ENCODE results near the gene TMEM156. TPM values are rescaled to one million over a fixed set of nuclear protein-coding genes. Genes with fewer than 3 reads are reported as not detected.

TMEM156 gene
- polyA plus RNA-seq, 1 donor from 2014 or later = not detected

GRCh38 chr4:39029752-39030694, 2.2 kb downstream of the TMEM156 start:
- H3K4me2 ChIP-seq (ENCODE audit: low read length) = no peak overlapping the region
- H3K9me2 ChIP-seq (ENCODE audit: insufficient read depth, low read length) = no peaks in the 10 kb centered on the region
- no peaks in the 10 kb centered on the region for H3K27me3 ChIP-seq (ENCODE audit: insufficient read depth, low read depth, low read length)
- no peaks in the 10 kb centered on the region for H3K79me2 ChIP-seq (replicated peaks; ENCODE audit: insufficient read depth, low read length)
- H3K9me3 ChIP-seq (ENCODE audit: low read length) = no peaks in the 10 kb centered on the region
- no peaks in the 10 kb centered on the region for H4K20me1 ChIP-seq (ENCODE audit: insufficient read depth)
- H3K9ac ChIP-seq (ENCODE audit: low read length) = no peak overlapping the region
- H3K27ac ChIP-seq (ENCODE audit: low read length) = no peak overlapping the region
- H2AFZ ChIP-seq (ENCODE audit: low read depth, low read length) = no peak overlapping the region
- H3F3A ChIP-seq (ENCODE audit: insufficient read depth, low read length, poor library complexity, severe bottlenecking) = no peaks in the 10 kb centered on the region
- no peaks in the 10 kb centered on the region for H3K36me3 ChIP-seq (ENCODE audit: insufficient read depth, low read length)
- no peak overlapping the region for H3K4me3 ChIP-seq (ENCODE audit: low read length)
- TF ChIP-seq EZH2 (IDR thresholded peaks at IDR 0.05; ENCODE audit: borderline replicate concordance, insufficient read depth, low read length, poor library complexity, severe bottlenecking) (no peak), EP300 (conservative IDR thresholded peaks at IDR 0.05; ENCODE audit: poor library complexity, severe bottlenecking) (no peak), MXI1 (conservative IDR thresholded peaks at IDR 0.05; ENCODE audit: poor library complexity, severe bottlenecking) (no peak), TAF1 (IDR thresholded peaks at IDR 0.05; ENCODE audit: low read depth) (no peak), CTCF (IDR thresholded peaks at IDR 0.05; ENCODE audit: poor library complexity, severe bottlenecking) (no peak), POLR2AphosphoS5 (IDR thresholded peaks at IDR 0.05) (no peak), REST (IDR thresholded peaks at IDR 0.05; ENCODE audit: borderline replicate concordance) (no peak), SMC3 (conservative IDR thresholded peaks at IDR 0.05; ENCODE audit: poor library complexity) (no peak)

- no peaks in the 10 kb centered on the region for H3K36me3 ChIP-seq (ENCODE audit: insufficient read depth, low read length)
- H4K20me1 ChIP-seq (ENCODE audit: insufficient read depth) = no peaks in the 10 kb centered on the region
- TF ChIP-seq EP300 (conservative IDR thresholded peaks at IDR 0.05; ENCODE audit: poor library complexity, severe bottlenecking) (no peak), REST (IDR thresholded peaks at IDR 0.05; ENCODE audit: borderline replicate concordance) (no peak), POLR2AphosphoS5 (IDR thresholded peaks at IDR 0.05) (no peak), SMC3 (conservative IDR thresholded peaks at IDR 0.05; ENCODE audit: poor library complexity) (no peak), TAF1 (IDR thresholded peaks at IDR 0.05; ENCODE audit: low read depth) (no peak), CTCF (IDR thresholded peaks at IDR 0.05; ENCODE audit: poor library complexity, severe bottlenecking) (no peak), MXI1 (conservative IDR thresholded peaks at IDR 0.05; ENCODE audit: poor library complexity, severe bottlenecking) (no peak), EZH2 (IDR thresholded peaks at IDR 0.05; ENCODE audit: borderline replicate concordance, insufficient read depth, low read length, poor library complexity, severe bottlenecking) (no peak), RAD21 (conservative IDR thresholded peaks at IDR 0.05) (no peak)
- H3K4me2 ChIP-seq (ENCODE audit: low read length) = no peak overlapping the region
- H2AFZ ChIP-seq (ENCODE audit: low read depth, low read length) = no peak overlapping the region
- H3F3A ChIP-seq (ENCODE audit: insufficient read depth, low read length, poor library complexity, severe bottlenecking) = no peaks in the 10 kb centered on the region
- H3K27ac ChIP-seq (ENCODE audit: low read length) = no peak overlapping the region
- H3K27me3 ChIP-seq (ENCODE audit: insufficient read depth, low read depth, low read length) = no peaks in the 10 kb centered on the region
- no peaks in the 10 kb centered on the region for H3K9me2 ChIP-seq (ENCODE audit: insufficient read depth, low read length)
- H3K4me3 ChIP-seq (ENCODE audit: low read length) = no peak overlapping the region
- no peaks in the 10 kb centered on the region for H3K79me2 ChIP-seq (replicated peaks; ENCODE audit: insufficient read depth, low read length)
- no peak overlapping the region for H3K9ac ChIP-seq (ENCODE audit: low read length)
- H3K9me3 ChIP-seq (ENCODE audit: low read length) = no peaks in the 10 kb centered on the region
Observed at GRCh38 chr4:39026096-39026495, 6.1 kb downstream of the TMEM156 start.

Measured in neural cell (in vitro differentiated cells).